HepG2 (cell line): ENCODE data around the gene POLR2J2. TPM values are rescaled to one million over a fixed set of nuclear protein-coding genes. Genes with fewer than 3 reads are reported as not detected.
"Not testable (repeated sequence)": the region's sequence is repeated elsewhere in the genome, so short reads cannot be mapped to it uniquely, and the experiment has no call there.

Source experiments
- ATAC-seq: fragments of 200-7000 bp; cut with Tn5 transposase; 3 replicates; pipeline ENCODE4 v1.9.1; 2020; ENCODE audit warnings: mild to moderate bottlenecking, moderate library complexity
- BruUV-seq: library from RNA; stranded (reverse); fragments of 400-500 nt; replicated peaks from 2 replicates; lab custom pipeline; 2021; lab: Mats Ljungman, UMichigan
- CTCF ChIA-PET: fragments of 300-600 bp; formaldehyde crosslinking; extraction: SDS; loops from one replicate; lab custom pipeline; 2021; ENCODE audit warnings: low total read pairs, inconsistent platforms, low intra/inter-chr PET ratio; lab: Yijun Ruan, JAX
- POLR2A ChIA-PET: fragments of 350-600 bp; sonication (Branson Sonifier 250); formaldehyde crosslinking; loops from one replicate; lab custom pipeline; 2020; ENCODE audit warnings: antibody characterized with exemption, inconsistent platforms; lab: Yijun Ruan, JAX
- DNase-seq: peaks from one replicate; pipeline ENCODE4 v3.0.0-alpha.2; 2015; ENCODE audit warnings: low spot score
- FAIRE-seq: peaks from 3 replicates; lab custom pipeline; 2011; peaks lifted over from hg19 to GRCh38; lab: Jason Lieb, UNC
- H2AFZ ChIP-seq: one replicate; pipeline ENCODE4 v1.6.1; 2011; ENCODE audit warnings: low read length, inconsistent platforms
- H3K27ac ChIP-seq: fragments of 300-600 bp; 3 replicates; pipeline ENCODE4 v1.8.0; 2011; ENCODE audit warnings: mixed run types, mild to moderate bottlenecking, mixed read lengths, low read length, inconsistent platforms; ENCODE audit not compliant: insufficient read depth; ENCODE audit errors: extremely low read length
- H3K27me3 ChIP-seq, 2 experiments: fragments of 200-600 bp in 1 of 2; 2 replicates in 1 of 2; 3 replicates in 1 of 2; pipeline versions ENCODE4 v1.6.0 to v1.8.0; 2011; ENCODE audit warnings: low read length in 2 of 2, mild to moderate bottlenecking in 2 of 2, moderate library complexity in 2 of 2, inconsistent platforms in 1 of 2; ENCODE audit not compliant: insufficient read depth in 2 of 2, control insufficient read depth in 1 of 2
- H3K36me3 ChIP-seq, 2 experiments: fragments of 200-600 bp in 1 of 2; replicated peaks in 1 of 2; 2 replicates in 1 of 2; 3 replicates in 1 of 2; pipeline versions ENCODE4 v1.5.1 to v1.8.0; 2011; ENCODE audit warnings: low read length in 2 of 2, inconsistent platforms in 1 of 2; ENCODE audit not compliant: insufficient read depth in 2 of 2, control insufficient read depth in 1 of 2
- H3K4me1 ChIP-seq: 2 replicates; pipeline ENCODE4 v1.5.1; 2012; ENCODE audit warnings: low read length, inconsistent platforms; ENCODE audit not compliant: insufficient read depth
- H3K4me2 ChIP-seq: 2 replicates; pipeline ENCODE4 v1.6.0; 2011; ENCODE audit warnings: low read depth, low read length, inconsistent platforms
- H3K4me3 ChIP-seq, 3 experiments: fragments of 200-600 bp in 1 of 3; sonication (generic), shearing (Covaris generic) in 1 of 3; replicated peaks in 1 of 3; 2 replicates each; pipeline ENCODE4 v1.5.1; 2011 to 2016; ENCODE audit warnings: low read length in 3 of 3, inconsistent platforms in 2 of 3, low read depth in 2 of 3, mild to moderate bottlenecking in 2 of 3, control low read depth in 1 of 3, mixed read lengths in 1 of 3; ENCODE audit not compliant: insufficient read depth in 1 of 3
- H3K79me2 ChIP-seq: one replicate; pipeline ENCODE4 v1.6.1; 2011; ENCODE audit warnings: low read length, inconsistent platforms; ENCODE audit not compliant: insufficient read depth
- H3K9ac ChIP-seq: 2 replicates; pipeline ENCODE4 v1.6.0; 2011; ENCODE audit warnings: mild to moderate bottlenecking, low read depth, low read length, inconsistent platforms; ENCODE audit not compliant: insufficient read depth
- H3K9me3 ChIP-seq: 2 replicates; pipeline ENCODE4 v1.5.1; 2012; ENCODE audit warnings: mild to moderate bottlenecking, low read length
- H4K20me1 ChIP-seq: 2 replicates; pipeline ENCODE4 v1.6.0; 2011; ENCODE audit warnings: inconsistent platforms, mild to moderate bottlenecking, low read length, moderate library complexity; ENCODE audit not compliant: insufficient read depth
- WGBS: methylation state at CpG from one replicate; pipeline ENCODE4 v1.1.6; 2017; ENCODE audit warnings: low lambda C conversion rate; 5-methylcytosine and 5-hydroxymethylcytosine counted together
- in situ Hi-C: cut with HindIII; loops from 2 replicates; pipeline ENCODE4 v1.10.0; 2017; ENCODE audit warnings: low pct_unique_long_range_greater_than_20kb; ENCODE audit not compliant: extremely low pct_ligation_motif_present
- intact Hi-C: fragments of 100-400 bp; cut with micrococcal nuclease; formaldehyde crosslinking; loops from one replicate; pipeline ENCODE4 v1.10.0; 2022; ENCODE audit not compliant: unreplicated experiment
- polyA plus RNA-seq, 8 experiments: library from polyadenylated mRNA; depleted of rRNA in 3 of 8; stranded (reverse) in 7 of 8; unstranded in 1 of 8; fragments of >200 nt; fragmentation: Illumina TruSeq in 4 of 8; extraction: Trizol in 4 of 8; gene quantifications; 2 replicates each; pipeline versions ENCODE4 v1.2.1 to v1.2.3, GENCODE V29; 2011 to 2016; ENCODE audit warnings: low read depth in 4 of 8, missing spikeins in 1 of 8, mixed read lengths in 1 of 8; ENCODE audit not compliant: insufficient read depth in 1 of 8
- total RNA-seq, 5 experiments: library from RNA; depleted of rRNA; stranded (reverse); fragments of >200 nt; fragmentation: Illumina TruSeq; extraction: Trizol; gene quantifications; 2 replicates each; pipeline ENCODE4 v1.2.3, GENCODE V29; 2016; ENCODE audit warnings: low read depth in 1 of 5

The POLR2J2 gene
- total and polyA plus RNA-seq, 2 of the 13 experiments (the other 11 are each of a cell fraction or from before 2014, with no cell fraction given) = 1.6 to 2.7 TPM

DNA sequence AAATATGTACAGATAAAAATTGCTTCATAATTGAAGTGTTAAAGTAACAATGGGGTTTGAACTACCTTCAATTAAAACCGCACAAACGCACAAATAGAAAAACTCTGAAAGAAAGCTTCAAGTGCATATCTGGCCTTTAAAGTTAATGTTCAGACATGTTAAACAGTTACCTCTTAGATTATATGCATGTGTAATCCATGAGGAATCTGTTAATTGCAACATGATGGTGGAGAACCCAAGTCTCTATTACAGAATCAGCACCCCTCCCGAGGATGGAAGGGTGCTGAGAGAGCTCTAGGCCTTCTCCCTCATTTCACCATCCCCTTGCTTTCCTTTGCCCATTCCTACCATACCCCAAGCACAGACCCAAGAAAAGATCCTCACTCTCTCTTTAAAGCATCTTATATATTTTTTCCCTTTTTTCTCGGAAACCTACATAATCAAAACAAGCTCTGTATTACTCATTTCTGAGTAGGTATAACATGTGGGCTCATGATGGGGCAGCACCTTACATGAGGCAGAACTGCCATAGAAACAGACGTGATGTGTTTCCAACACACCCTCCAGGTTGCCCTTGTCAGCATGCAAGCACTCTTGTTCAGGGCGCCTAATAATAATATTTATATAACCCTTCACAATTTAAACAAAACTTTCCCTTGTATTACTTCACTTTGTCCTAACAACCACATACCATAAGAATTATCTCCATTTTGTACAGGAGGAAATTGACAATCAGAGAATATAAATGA lies 43.5 kb upstream of the POLR2J2 start:
- H3K36me3 ChIP-seq, H3K27ac ChIP-seq, FAIRE-seq, H3K79me2 ChIP-seq, H2AFZ ChIP-seq, H3K4me2 ChIP-seq, POLR2A ChIA-PET, H3K4me1 ChIP-seq, intact Hi-C loops, H3K9ac ChIP-seq, H3K4me3 ChIP-seq, H3K27me3 ChIP-seq, BruUV-seq, H4K20me1 ChIP-seq, H3K9me3 ChIP-seq, in situ Hi-C loops, ATAC-seq, DNase-seq, CTCF ChIA-PET: not testable (repeated sequence)
- 33% methylated on average over 5 of the region's 6 CpGs for WGBS

GRCh38 chr7:102713691-102714080 lies 42.2 kb upstream of the POLR2J2 start:
- H3K27me3 ChIP-seq, BruUV-seq, H3K27ac ChIP-seq, H2AFZ ChIP-seq, H3K4me2 ChIP-seq, H3K9me3 ChIP-seq, H3K79me2 ChIP-seq, H3K36me3 ChIP-seq, ATAC-seq, DNase-seq, in situ Hi-C loops, H3K4me3 ChIP-seq, intact Hi-C loops, CTCF ChIA-PET, POLR2A ChIA-PET, H4K20me1 ChIP-seq, H3K4me1 ChIP-seq, H3K9ac ChIP-seq: not testable (repeated sequence)
- no CpG with 5 or more reads among the region's 1 CpG for whole genome bisulfite sequencing
- FAIRE-seq = peak; percentile 55

GRCh38 chr7:102713011-102713690 lies 41.7 kb upstream of the POLR2J2 start:
- H3K4me1 ChIP-seq, H3K27ac ChIP-seq, H3K4me2 ChIP-seq, DNase-seq, FAIRE-seq, BruUV-seq, ATAC-seq, H3K9me3 ChIP-seq, in situ Hi-C loops, intact Hi-C loops, H3K36me3 ChIP-seq, H3K79me2 ChIP-seq, H2AFZ ChIP-seq, H3K27me3 ChIP-seq, CTCF ChIA-PET, H4K20me1 ChIP-seq, POLR2A ChIA-PET, H3K4me3 ChIP-seq, H3K9ac ChIP-seq: not testable (repeated sequence)
- WGBS = 6% methylated on average over 5 of the region's 5 CpGs

DNA sequence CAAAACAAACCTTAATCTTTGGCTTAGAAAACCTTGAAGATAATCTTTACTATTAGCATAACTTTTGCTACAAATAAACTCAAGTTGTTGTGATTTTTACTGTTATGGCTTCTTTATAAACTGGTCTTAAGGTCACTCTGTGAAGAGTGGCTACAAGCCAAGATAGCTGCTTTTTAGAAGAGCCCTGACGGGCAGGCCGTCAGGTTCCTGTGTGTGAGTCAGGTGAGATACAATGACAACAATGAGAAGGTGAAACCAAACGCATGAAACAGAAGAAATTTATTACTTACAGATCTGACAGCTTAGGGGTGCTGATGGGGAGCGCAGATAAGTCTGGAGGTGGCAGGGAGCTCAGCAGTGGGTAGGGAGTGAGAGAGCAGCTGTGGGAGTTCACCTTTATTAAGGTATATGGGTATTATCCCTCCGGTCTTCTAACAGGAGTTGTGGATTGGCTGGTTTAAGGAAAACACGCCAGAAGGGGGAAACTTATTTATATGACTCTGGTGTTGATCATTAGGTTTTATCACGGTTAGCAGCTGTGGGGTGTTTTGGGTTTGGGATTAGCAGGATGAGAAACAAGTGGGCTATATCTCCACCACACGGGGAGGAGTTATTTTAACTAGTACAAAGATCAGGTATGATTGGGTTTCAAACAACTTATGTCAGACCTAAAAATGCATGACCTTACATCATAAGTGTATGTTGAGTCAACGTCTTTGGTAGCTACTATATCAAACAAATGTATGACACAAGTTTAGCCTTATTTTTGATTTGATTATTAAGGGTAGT lies 27.7 kb upstream of the POLR2J2 start:
- H3K9ac ChIP-seq, H3K36me3 ChIP-seq, H3K4me3 ChIP-seq, intact Hi-C loops, ATAC-seq, H3K4me2 ChIP-seq, BruUV-seq, H3K27ac ChIP-seq, H3K79me2 ChIP-seq, H3K27me3 ChIP-seq, POLR2A ChIA-PET, in situ Hi-C loops, H2AFZ ChIP-seq, H3K9me3 ChIP-seq, H3K4me1 ChIP-seq, H4K20me1 ChIP-seq, CTCF ChIA-PET, DNase-seq: not testable (repeated sequence)
- peak; percentile 63 for FAIRE-seq
- WGBS = 7% methylated on average over 9 of the region's 9 CpGs
